NCI-H1105 (cell line): ENCODE results near the gene DHX58.

ENCODE experiments used
- DNase-seq: peaks from one replicate; lab custom pipeline; 2025; lab: John Stamatoyannopoulos, UW

Gene DHX58

GRCh38 chr17:42081516-42082129 is 30.9 kb downstream of the DHX58 start:
- DNase-seq = no peak

DNA sequence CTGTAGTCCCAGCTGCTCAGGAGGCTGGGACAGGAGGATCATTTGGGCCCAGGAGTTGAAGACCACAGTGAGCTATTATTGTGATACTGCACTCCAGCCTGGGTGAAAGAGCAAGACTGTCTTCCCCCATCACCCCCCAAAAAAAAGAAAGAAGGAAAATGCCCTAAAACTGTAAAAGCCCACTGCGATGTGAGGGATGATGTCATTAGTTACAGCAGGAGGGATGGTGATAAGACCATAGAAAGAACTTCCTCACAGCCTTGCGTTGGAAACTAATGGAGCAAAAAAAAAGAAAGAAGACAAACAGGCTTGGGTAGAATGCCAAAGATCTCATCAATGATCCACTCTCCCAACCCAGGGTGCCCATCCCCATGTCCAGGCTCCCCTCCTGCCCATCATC is 33.0 kb downstream of the DHX58 start:
- no peak for DNase-seq

GRCh38 chr17:42078396-42079043 is 34.0 kb downstream of the DHX58 start:
- no peak for DNase-seq

DNA sequence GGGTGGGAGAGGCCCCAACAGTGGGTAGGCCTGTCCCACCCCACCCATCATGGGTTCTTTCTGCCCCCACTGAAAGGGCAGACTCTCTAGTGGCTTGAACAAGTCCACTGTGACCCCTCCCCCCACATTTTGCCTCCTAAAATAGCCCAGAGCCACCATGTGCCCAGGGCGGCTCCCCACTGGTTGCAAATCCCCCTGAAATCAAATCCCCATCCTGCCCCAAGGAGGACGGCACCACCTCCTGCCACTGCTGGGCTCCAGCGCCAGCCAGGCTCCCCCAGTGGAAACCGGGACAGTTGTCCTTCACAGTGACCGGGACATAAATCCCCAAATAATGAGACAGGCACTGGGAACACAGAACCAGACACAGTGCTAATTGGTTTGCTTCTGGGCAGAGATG is 34.8 kb downstream of the DHX58 start:
- DNase-seq = no peak

- no peak for DNase-seq
Observed at GRCh38 chr17:42076797-42077559, 35.5 kb downstream of the DHX58 start.

GRCh38 chr17:42075789-42076188 is 36.7 kb downstream of the DHX58 start:
- no peak for DNase-seq

- DNase-seq = no peak
Observed at GRCh38 chr17:42072323-42073187, 40.0 kb downstream of the DHX58 start.

GRCh38 chr17:42071810-42072209 is 40.7 kb downstream of the DHX58 start:
- no peak for DNase-seq

- no peak for DNase-seq
Observed at GRCh38 chr17:42068979-42069378, 43.5 kb downstream of the DHX58 start.

DNA sequence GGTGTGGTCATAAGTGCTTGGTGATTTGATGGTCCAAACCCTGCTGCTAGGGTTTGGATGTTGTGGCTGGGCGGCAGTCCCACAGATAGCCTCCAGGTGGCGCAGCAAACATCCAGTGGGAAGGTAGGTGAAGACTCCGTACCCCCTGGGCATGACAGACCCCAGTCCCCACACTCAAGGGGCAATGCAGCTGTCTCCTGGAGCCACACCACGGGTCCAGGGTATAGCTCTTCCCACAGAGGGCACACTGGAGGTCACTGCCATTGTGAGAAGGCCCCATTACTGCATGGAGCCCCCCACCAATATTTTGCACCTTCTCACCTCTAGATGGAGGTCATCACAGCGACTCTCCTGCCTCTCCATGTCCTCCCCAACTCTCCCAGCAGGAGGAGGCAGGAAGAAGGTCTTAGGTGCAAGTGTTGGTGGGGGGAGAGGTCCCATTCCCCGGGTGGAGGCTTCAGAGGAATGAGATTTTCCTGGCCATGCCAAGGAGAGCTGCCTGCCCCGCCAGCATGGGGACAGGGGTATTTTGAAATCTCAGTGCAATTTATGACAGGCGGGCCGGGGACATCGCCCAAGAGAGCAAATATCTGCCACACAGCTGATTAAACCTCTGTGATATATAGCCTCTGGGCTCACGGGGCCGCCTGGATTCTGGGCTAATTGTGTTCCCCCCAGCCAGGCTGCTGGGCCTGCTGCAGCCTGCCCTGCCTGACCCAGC is 45.0 kb downstream of the DHX58 start:
- DNase-seq = peak; percentile 5

DNA sequence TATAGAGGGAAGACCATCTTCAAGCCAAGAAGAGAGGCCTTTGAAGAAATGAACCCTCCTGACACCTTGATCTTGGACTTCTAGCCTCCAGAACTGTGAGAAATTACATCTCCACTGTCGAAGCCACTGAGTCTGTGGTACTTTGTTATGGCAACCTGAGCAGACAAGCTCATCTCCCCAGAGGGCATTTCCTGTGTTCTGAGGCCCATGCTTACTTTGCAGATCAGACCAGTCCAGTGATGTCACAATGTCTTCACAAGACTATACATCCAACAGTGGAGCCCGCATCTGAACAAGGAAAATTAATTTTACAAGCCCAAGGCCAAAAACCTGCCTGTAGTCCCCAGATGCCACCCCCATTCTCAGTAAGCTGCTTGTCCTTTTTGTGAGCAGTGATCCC is 47.3 kb downstream of the DHX58 start:
- DNase-seq = no peak

- DNase-seq = no peak
Observed at GRCh38 chr17:42062681-42063080, 49.8 kb downstream of the DHX58 start.

- no peak for DNase-seq
Observed at GRCh38 chr17:42061646-42062487, 50.6 kb downstream of the DHX58 start.

DNA sequence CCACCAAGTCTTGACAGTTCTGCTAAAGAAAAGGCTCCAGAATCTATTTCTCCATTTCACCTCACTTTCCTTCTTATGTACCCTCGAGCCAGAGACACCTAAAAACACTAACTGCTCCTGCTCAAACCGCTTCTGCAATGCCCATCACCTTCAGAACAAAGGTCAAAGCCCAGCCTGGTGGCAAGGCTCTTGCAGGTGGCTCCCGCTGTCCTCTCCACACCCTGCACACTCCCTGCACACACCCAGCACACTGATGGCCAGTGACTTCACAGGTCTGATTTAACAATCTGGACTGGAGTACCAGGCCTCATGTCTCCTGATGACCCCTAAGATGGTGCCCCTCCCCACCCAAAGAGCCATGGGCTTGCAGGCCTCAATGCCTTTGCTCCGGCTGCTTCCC is 52.3 kb downstream of the DHX58 start:
- DNase-seq = no peak

- no peak for DNase-seq
Observed at GRCh38 chr17:42059815-42060214, 52.7 kb downstream of the DHX58 start.

- no peak for DNase-seq
Observed at GRCh38 chr17:42058063-42058462, 54.5 kb downstream of the DHX58 start.

DNA sequence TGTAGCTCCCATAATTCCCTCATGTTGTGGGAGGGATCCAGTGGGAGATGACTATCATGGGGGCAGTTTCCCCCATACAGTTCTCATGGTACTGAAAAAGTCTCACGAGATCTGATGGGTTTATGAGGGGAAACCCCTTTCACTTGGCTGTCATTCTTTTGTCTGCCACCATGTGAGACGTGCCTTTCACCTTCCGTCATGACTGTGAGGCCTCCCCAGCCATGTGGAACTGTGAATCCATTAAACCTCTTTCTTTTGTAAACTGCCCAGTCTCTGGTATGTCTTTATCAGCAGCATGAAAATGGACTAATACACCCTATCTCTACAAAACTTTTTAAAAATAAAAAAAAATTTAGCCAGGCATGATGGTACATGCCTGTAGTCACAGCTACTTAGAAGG is 55.9 kb downstream of the DHX58 start:
- DNase-seq = no peak

GRCh38 chr17:42055496-42055895 is 57.0 kb downstream of the DHX58 start:
- DNase-seq = no peak

- DNase-seq = no peak
Observed at GRCh38 chr17:42055027-42055426, 57.5 kb downstream of the DHX58 start.

DNA sequence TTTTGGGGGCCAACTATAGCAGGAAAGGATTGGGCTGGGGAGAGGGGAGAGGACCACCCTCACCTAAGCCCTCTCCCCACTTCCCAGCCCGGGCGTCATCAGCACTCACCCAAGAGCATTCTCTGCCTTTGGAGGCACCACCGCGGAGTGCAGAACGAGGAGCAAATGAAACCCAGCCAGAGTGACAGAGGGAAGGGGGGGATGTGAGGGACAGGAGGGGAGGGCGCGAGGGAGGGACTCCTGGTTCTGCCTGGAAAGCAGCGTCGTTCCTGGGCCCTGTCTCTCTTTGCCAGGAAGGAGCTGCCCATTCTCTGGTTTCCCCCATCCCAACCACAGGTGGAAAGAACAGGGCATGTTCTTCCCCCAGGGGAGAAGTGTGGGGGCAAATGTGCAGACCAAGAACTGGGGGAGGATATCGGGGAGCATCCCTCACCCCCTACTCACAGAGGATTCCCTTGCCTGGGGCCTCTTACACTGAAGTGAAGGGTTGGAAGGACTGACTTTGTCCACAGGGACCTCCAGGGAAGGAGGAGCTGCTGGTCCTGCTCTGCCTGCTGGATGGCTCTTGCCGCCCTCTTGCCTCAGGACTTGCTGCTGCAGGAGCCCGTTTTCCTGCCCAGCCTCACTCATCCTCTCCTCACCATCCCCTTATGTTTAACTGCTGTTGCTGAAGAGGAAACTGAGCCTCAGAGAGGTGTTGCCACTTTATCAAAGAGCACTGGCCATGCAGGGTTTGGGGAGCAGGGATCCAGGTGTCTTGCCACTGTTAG is 58.6 kb downstream of the DHX58 start:
- DNase-seq = no peak
